Hematopoietic multipotent progenitor cell (in vitro differentiated cells): Measurements from ENCODE around the gene ROPN1L. TPM values are rescaled to one million over a fixed set of nuclear protein-coding genes. Genes with fewer than 3 reads are reported as not detected.
A peak's percentile ranks its signal among the peaks of the same experiment; 100 is the strongest.
"Not testable (repeated sequence)": the region's sequence is repeated elsewhere in the genome, so short reads cannot be mapped to it uniquely, and the experiment has no call there.

Source experiments
- DNase-seq, 3 donors: peaks; one replicate each; pipeline ENCODE4 v3.0.0-alpha.2; 2011 to 2015; ENCODE audit warnings: low read depth in 2 of 3, low spot score in 2 of 3
- total RNA-seq: library from RNA; depleted of rRNA; stranded (reverse); fragments of >200 nt; gene quantifications from one replicate; pipeline ENCODE4 v1.2.3, GENCODE V29; 2012

ROPN1L gene
- total RNA-seq, result 1.9 TPM

GRCh38 chr5:10441083-10441991 lies at the start of gene ROPN1L:
ROPN1L (plus strand) TSS chr5:10441879; CDS start chr5:10442168, 289 bp downstream.
- peak; percentile 62 to 83 (median 78) for DNase-seq

- not testable (repeated sequence) for DNase-seq
Measured at GRCh38 chr5:10392567-10393328, 48.9 kb upstream of the ROPN1L start.

- DNase-seq, result no peak
Measured at GRCh38 chr5:10393491-10393890, 48.2 kb upstream of the ROPN1L start.

GRCh38 chr5:10396552-10396951 lies 45.1 kb upstream of the ROPN1L start:
- DNase-seq, result no peak

- DNase-seq, result no peak
Measured at GRCh38 chr5:10399839-10400238, 41.8 kb upstream of the ROPN1L start.

- DNase-seq, result no peak
Measured at GRCh38 chr5:10400411-10400810, 41.3 kb upstream of the ROPN1L start.

- no peak for DNase-seq
Measured at GRCh38 chr5:10400831-10401230, 40.8 kb upstream of the ROPN1L start.

GRCh38 chr5:10401498-10401897 lies 40.2 kb upstream of the ROPN1L start:
- peak in 1 of 3 donors; percentile 62 for DNase-seq

GRCh38 chr5:10403829-10404228 lies 37.9 kb upstream of the ROPN1L start:
- DNase-seq, result no peak

- DNase-seq, result peak in 2 of 3 donors; percentile 28 to 45
Measured at GRCh38 chr5:10406651-10407050, 35.0 kb upstream of the ROPN1L start.

- no peak for DNase-seq
Measured at GRCh38 chr5:10409504-10409903, 32.2 kb upstream of the ROPN1L start.

GRCh38 chr5:10410662-10411061 lies 31.0 kb upstream of the ROPN1L start:
- peak in 1 of 3 donors; percentile 58 for DNase-seq

GRCh38 chr5:10411336-10411735 lies 30.3 kb upstream of the ROPN1L start:
- no peak for DNase-seq

- DNase-seq, result no peak
Measured at GRCh38 chr5:10416868-10417267, 24.8 kb upstream of the ROPN1L start.

- no peak for DNase-seq
Measured at GRCh38 chr5:10418654-10419345, 22.9 kb upstream of the ROPN1L start.

- no peak for DNase-seq
Measured at GRCh38 chr5:10420468-10420867, 21.2 kb upstream of the ROPN1L start.

GRCh38 chr5:10420932-10421331 lies 20.7 kb upstream of the ROPN1L start:
- DNase-seq, result peak in 1 of 3 donors; percentile 16

GRCh38 chr5:10421896-10422691 lies 19.6 kb upstream of the ROPN1L start:
- DNase-seq, result peak in 2 of 3 donors; percentile 70 to 74

GRCh38 chr5:10423022-10423421 lies 18.7 kb upstream of the ROPN1L start:
- DNase-seq, result peak in 1 of 3 donors; percentile 60

- DNase-seq, result peak in 2 of 3 donors; percentile 76 to 88
Measured at GRCh38 chr5:10424124-10424731, 17.5 kb upstream of the ROPN1L start.
